OCI-LY7 (cell line): ENCODE results near the gene LDHB.

Experiments used
- EZH2phosphoT487 ChIP-seq: fragments of 200-600 bp; sonication (generic); IDR thresholded peaks from 2 replicates; pipeline ENCODE4 v1.6.1; 2018; ENCODE audit warnings: low read depth, borderline replicate concordance, mild to moderate bottlenecking, mixed run types, antibody characterized with exemption, low read length, moderate library complexity, mixed read lengths
- TF ChIP-seq, protein P1 (sequence below): fragments of 200-600 bp; sonication (generic); conservative IDR thresholded peaks from 2 replicates; pipeline ENCODE4 v1.5.1; 2014; ENCODE audit warnings: mild to moderate bottlenecking, antibody characterized with exemption, low read length, moderate library complexity, mixed read lengths

DNA sequence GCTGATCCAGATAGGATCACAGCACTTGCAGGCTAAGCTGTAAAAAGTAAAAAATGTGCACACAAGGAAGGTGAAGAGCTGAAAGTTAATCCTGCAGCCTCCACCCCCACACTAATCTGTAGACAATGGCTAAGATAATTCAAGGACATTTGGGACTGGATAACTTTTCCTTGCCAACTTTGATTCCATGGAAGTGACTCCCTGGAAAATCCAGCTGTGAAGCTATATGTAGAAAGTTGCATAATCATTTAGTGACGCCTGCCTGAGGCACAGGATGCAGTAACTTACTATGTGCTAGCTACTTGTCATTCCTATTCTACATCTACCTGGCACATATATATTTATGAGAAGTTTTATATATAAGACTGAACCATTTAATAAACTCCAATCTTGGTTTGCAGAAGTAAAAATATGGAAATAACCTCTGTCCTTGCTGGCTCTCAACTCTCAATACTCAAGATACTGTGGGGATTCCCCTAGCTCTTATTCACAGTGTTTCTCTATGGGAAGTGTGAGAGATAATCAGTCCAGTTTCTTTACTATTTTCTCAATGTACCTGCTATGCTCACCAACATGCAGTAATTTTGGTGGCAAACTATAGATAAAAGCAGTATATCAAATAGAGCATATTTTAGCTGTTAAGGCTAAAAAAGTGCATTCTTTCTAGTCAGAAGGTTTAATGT, 14.8 kb downstream of the LDHB start:
- TF ChIP-seq, protein P1, sequence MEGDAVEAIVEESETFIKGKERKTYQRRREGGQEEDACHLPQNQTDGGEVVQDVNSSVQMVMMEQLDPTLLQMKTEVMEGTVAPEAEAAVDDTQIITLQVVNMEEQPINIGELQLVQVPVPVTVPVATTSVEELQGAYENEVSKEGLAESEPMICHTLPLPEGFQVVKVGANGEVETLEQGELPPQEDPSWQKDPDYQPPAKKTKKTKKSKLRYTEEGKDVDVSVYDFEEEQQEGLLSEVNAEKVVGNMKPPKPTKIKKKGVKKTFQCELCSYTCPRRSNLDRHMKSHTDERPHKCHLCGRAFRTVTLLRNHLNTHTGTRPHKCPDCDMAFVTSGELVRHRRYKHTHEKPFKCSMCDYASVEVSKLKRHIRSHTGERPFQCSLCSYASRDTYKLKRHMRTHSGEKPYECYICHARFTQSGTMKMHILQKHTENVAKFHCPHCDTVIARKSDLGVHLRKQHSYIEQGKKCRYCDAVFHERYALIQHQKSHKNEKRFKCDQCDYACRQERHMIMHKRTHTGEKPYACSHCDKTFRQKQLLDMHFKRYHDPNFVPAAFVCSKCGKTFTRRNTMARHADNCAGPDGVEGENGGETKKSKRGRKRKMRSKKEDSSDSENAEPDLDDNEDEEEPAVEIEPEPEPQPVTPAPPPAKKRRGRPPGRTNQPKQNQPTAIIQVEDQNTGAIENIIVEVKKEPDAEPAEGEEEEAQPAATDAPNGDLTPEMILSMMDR: no peak
- no peak for TF ChIP-seq EZH2phosphoT487
